Liver (tissue), 9 donors: ENCODE data around the gene PHF12. TPM values are rescaled to one million over a fixed set of nuclear protein-coding genes. Genes with fewer than 3 reads are reported as not detected.
A peak's percentile ranks its signal among the peaks of the same experiment; 100 is the strongest.

Experiments
- DNase-seq: peaks from one replicate; pipeline ENCODE4 v3.0.0-alpha.2; 2017; ENCODE audit warnings: low spot score
- H3K27ac ChIP-seq, 2 donors: one replicate each; pipeline ENCODE4 v1.7.0; 2013; ENCODE audit warnings: inconsistent platforms in 2 of 2, low read length in 2 of 2, control low read depth in 1 of 2, low read depth in 1 of 2, mild to moderate bottlenecking in 1 of 2
- H3K27me3 ChIP-seq, 4 donors: one replicate each; pipeline versions ENCODE4 v1.6.1 to v1.7.0; 2013; ENCODE audit warnings: low read length in 3 of 4, inconsistent platforms in 1 of 4, mild to moderate bottlenecking in 1 of 4, moderate library complexity in 1 of 4; ENCODE audit not compliant: control insufficient read depth in 4 of 4, insufficient read depth in 4 of 4
- H3K36me3 ChIP-seq, 4 donors: one replicate each; pipeline versions ENCODE4 v1.6.1 to v1.7.0; 2013; ENCODE audit warnings: low read length in 3 of 4, mild to moderate bottlenecking in 3 of 4, low read depth in 1 of 4, moderate library complexity in 1 of 4; ENCODE audit not compliant: control insufficient read depth in 4 of 4, insufficient read depth in 3 of 4
- H3K4me1 ChIP-seq, 4 donors: one replicate each; pipeline versions ENCODE4 v1.6.1 to v1.7.0; 2013; ENCODE audit warnings: low read length in 3 of 4, mild to moderate bottlenecking in 3 of 4, moderate library complexity in 1 of 4; ENCODE audit not compliant: control insufficient read depth in 4 of 4, insufficient read depth in 4 of 4
- H3K4me3 ChIP-seq, 3 donors: one replicate each; pipeline versions ENCODE4 v1.6.1 to v1.7.0; 2013; ENCODE audit warnings: low read length in 3 of 3, control low read depth in 1 of 3, low read depth in 1 of 3, mild to moderate bottlenecking in 1 of 3
- H3K9ac ChIP-seq, 2 donors: one replicate each; pipeline ENCODE4 v1.7.0; 2013; ENCODE audit warnings: low read length in 2 of 2, mild to moderate bottlenecking in 2 of 2, moderate library complexity in 2 of 2, control low read depth in 1 of 2, low read depth in 1 of 2
- H3K9me3 ChIP-seq, 4 donors: one replicate each; pipeline versions ENCODE4 v1.6.1 to v1.7.0; 2013; ENCODE audit warnings: low read length in 3 of 4; ENCODE audit not compliant: control insufficient read depth in 4 of 4
- ATF3 ChIP-seq: IDR thresholded peaks from 2 replicates; pipeline ENCODE4 v1.6.1; 2016; ENCODE audit warnings: antibody characterized with exemption
- CTCF ChIP-seq: fragments of 150-350 bp; IDR thresholded peaks from 2 replicates; pipeline ENCODE4 v1.5.1; 2017; ENCODE audit warnings: improper control_type of control experiment, low read depth, low read length; ENCODE audit not compliant: missing input control
- EGR1 ChIP-seq, 2 donors: IDR thresholded peaks; 2 replicates each; pipeline ENCODE4 v1.6.1; 2016 to 2018; ENCODE audit warnings: antibody characterized with exemption in 2 of 2, low read depth in 2 of 2
- FOXA1 ChIP-seq: IDR thresholded peaks from 2 replicates; pipeline ENCODE4 v1.6.1; 2016; ENCODE audit warnings: antibody characterized with exemption
- FOXA2 ChIP-seq: IDR thresholded peaks from 2 replicates; pipeline ENCODE4 v1.6.1; 2016; ENCODE audit warnings: antibody characterized with exemption
- GABPA ChIP-seq, 2 donors: IDR thresholded peaks in 1 of 2; conservative IDR thresholded peaks in 1 of 2; 2 replicates each; pipeline ENCODE4 v1.6.1; 2016; ENCODE audit warnings: antibody characterized with exemption in 2 of 2, mild to moderate bottlenecking in 1 of 2, moderate library complexity in 1 of 2
- HNF4A ChIP-seq, 2 donors: conservative IDR thresholded peaks; 2 replicates each; pipeline ENCODE4 v1.6.1; 2016; ENCODE audit warnings: antibody characterized with exemption in 2 of 2, mild to moderate bottlenecking in 2 of 2
- HNF4G ChIP-seq: IDR thresholded peaks from 2 replicates; pipeline ENCODE4 v1.6.1; 2016; ENCODE audit warnings: antibody characterized with exemption
- JUND ChIP-seq, 2 donors: IDR thresholded peaks; 2 replicates each; pipeline ENCODE4 v1.6.1; 2016; ENCODE audit warnings: antibody characterized with exemption in 2 of 2
- MAX ChIP-seq: IDR thresholded peaks from 2 replicates; pipeline ENCODE4 v1.6.1; 2016; ENCODE audit warnings: antibody characterized with exemption
- NR2F2 ChIP-seq: IDR thresholded peaks from 2 replicates; pipeline ENCODE4 v1.6.1; 2016; ENCODE audit warnings: antibody characterized with exemption
- RAD21 ChIP-seq, 2 donors: IDR thresholded peaks; 2 replicates each; pipeline ENCODE4 v1.6.1; 2016; ENCODE audit warnings: antibody characterized with exemption in 2 of 2, mild to moderate bottlenecking in 2 of 2
- REST ChIP-seq: IDR thresholded peaks from 2 replicates; pipeline ENCODE4 v1.6.1; 2016; ENCODE audit warnings: antibody characterized with exemption, mild to moderate bottlenecking
- RXRA ChIP-seq, 2 donors: IDR thresholded peaks; 2 replicates each; pipeline ENCODE4 v1.6.1; 2017 to 2018; ENCODE audit warnings: antibody characterized with exemption in 2 of 2, mild to moderate bottlenecking in 1 of 2
- SP1 ChIP-seq: IDR thresholded peaks from 2 replicates; pipeline ENCODE4 v1.6.1; 2018; ENCODE audit warnings: antibody characterized with exemption, mild to moderate bottlenecking
- TAF1 ChIP-seq: conservative IDR thresholded peaks from 2 replicates; pipeline ENCODE4 v1.6.1; 2016; ENCODE audit warnings: antibody characterized with exemption, mild to moderate bottlenecking
- YY1 ChIP-seq: IDR thresholded peaks from 2 replicates; pipeline ENCODE4 v1.6.1; 2016; ENCODE audit warnings: antibody characterized with exemption, mild to moderate bottlenecking
- ZBTB33 ChIP-seq: IDR thresholded peaks from 2 replicates; pipeline ENCODE4 v1.6.1; 2016; ENCODE audit warnings: antibody characterized with exemption
- WGBS: extraction: QIAGEN DNeasy Blood & Tissue Kit; methylation state at CpG from one replicate; pipeline ENCODE4 v1.1.7; 2013; 5-methylcytosine and 5-hydroxymethylcytosine counted together
- polyA plus RNA-seq, 2 donors: library from polyadenylated mRNA; stranded (reverse) in 1 of 2; unstranded in 1 of 2; fragments of 200-250 nt in 1 of 2; fragments of >200 nt in 1 of 2; fragmentation: Nextera tagmentation in 1 of 2; extraction: Ambion mirVana in 1 of 2; gene quantifications; one replicate each; pipeline versions ENCODE4 v1.2.1 to v1.2.3, GENCODE V29; 2013 to 2015
- total RNA-seq, 2 donors: library from RNA; depleted of rRNA; stranded (reverse); fragments of >200 nt; gene quantifications; one replicate each; pipeline ENCODE4 v1.2.3, GENCODE V29; 2014
- donor health status: healthy.
- donor health status: healthy.
- donor health status: healthy.
- donor health status: healthy.
- donor health status: healthy.

PHF12 gene
- total and polyA plus RNA-seq, 4 donors = 4.3 to 21.3 (median 11.7) TPM

- no peak for DNase-seq
- H3K36me3 ChIP-seq = peaks cover 0 to 3% (median 1%) of the 10 kb centered on the region in 4 donors
- H3K27me3 ChIP-seq = no peaks in the 10 kb centered on the region
- no peak overlapping the region for H3K27ac ChIP-seq
- WGBS = 70% methylated on average over 3 of the region's 3 CpGs
- peak overlapping the region in 1 of 2 donors; percentile 30 for H3K9ac ChIP-seq
- H3K9me3 ChIP-seq = no peaks in the 10 kb centered on the region
- no peak overlapping the region for H3K4me3 ChIP-seq
- no peak for TF ChIP-seq RXRA (IDR thresholded peaks at IDR 0.05)
- TF ChIP-seq FOXA2 = no peak
- TF ChIP-seq CTCF = no peak
- TF ChIP-seq JUND (IDR thresholded peaks at IDR 0.05) = no peak
- no peak for TF ChIP-seq NR2F2
- no peak for TF ChIP-seq FOXA1
- no peak for TF ChIP-seq EGR1 (IDR thresholded peaks at IDR 0.05; ENCODE audit: low read depth in 2 of 2)
- no peak for TF ChIP-seq GABPA (IDR thresholded peaks at IDR 0.05 in 1 of 2, conservative IDR thresholded peaks at IDR 0.05 in 1 of 2)
- TF ChIP-seq HNF4A (conservative IDR thresholded peaks at IDR 0.05) = no peak
- TF ChIP-seq TAF1 = no peak
- TF ChIP-seq RAD21 (IDR thresholded peaks at IDR 0.05) = no peak
- TF ChIP-seq SP1 = no peak
- no peak for TF ChIP-seq REST
- no peak for TF ChIP-seq ZBTB33
- no peak for TF ChIP-seq MAX
- no peak for TF ChIP-seq YY1
- no peak for TF ChIP-seq HNF4G
- TF ChIP-seq ATF3 = no peak
- peaks cover 3 to 23% (median 18%) of the 10 kb centered on the region in 4 donors for H3K4me1 ChIP-seq
These were observed 3.7 kb downstream of the PHF12 start for GRCh38 chr17:28947639-28948038.
